ENCODE results near the gene CDC123.
A peak's percentile ranks its signal among the peaks of the same experiment; 100 is the strongest.
"Not testable (repeated sequence)": the region's sequence is repeated elsewhere in the genome, so short reads cannot be mapped to it uniquely, and the experiment has no call there.

Gene CDC123

GRCh38 chr10:12195603-12196506 lies at the start of gene CDC123, which contains the start of gene NUDT5:
CDC123 (plus strand) TSS chr10:12196188; CDS start chr10:12196246, 58 bp downstream.
NUDT5 (minus strand) TSS chr10:12195891; CDS start chr10:12186291, 9,600 bp downstream.
- DNase-seq (ENCODE audit: low spot score), result peak; percentile 93

GRCh38 chr10:12150163-12150562 lies 45.8 kb upstream of the CDC123 start:
- no peak for DNase-seq (ENCODE audit: low spot score)

- no peak for DNase-seq (ENCODE audit: low spot score)
Measured at GRCh38 chr10:12154516-12154915, 41.5 kb upstream of the CDC123 start.

GRCh38 chr10:12156367-12157123 lies 39.4 kb upstream of the CDC123 start:
- no peak for DNase-seq (ENCODE audit: low spot score)

GRCh38 chr10:12158111-12158510 lies 37.9 kb upstream of the CDC123 start:
- no peak for DNase-seq (ENCODE audit: low spot score)

GRCh38 chr10:12160664-12161063 lies 35.3 kb upstream of the CDC123 start:
- no peak for DNase-seq (ENCODE audit: low spot score)

GRCh38 chr10:12162927-12163326 lies 33.1 kb upstream of the CDC123 start:
- no peak for DNase-seq (ENCODE audit: low spot score)

- no peak for DNase-seq (ENCODE audit: low spot score)
Measured at GRCh38 chr10:12164085-12164484, 31.9 kb upstream of the CDC123 start.

- no peak for DNase-seq (ENCODE audit: low spot score)
Measured at GRCh38 chr10:12165036-12165435, 31.0 kb upstream of the CDC123 start.

GRCh38 chr10:12165999-12166775 lies 29.8 kb upstream of the CDC123 start:
- DNase-seq (ENCODE audit: low spot score), result no peak

GRCh38 chr10:12171512-12171911 lies 24.5 kb upstream of the CDC123 start:
- DNase-seq (ENCODE audit: low spot score), result not testable (repeated sequence)

GRCh38 chr10:12177642-12178041 lies 18.3 kb upstream of the CDC123 start:
- DNase-seq (ENCODE audit: low spot score), result no peak

GRCh38 chr10:12179606-12180170 lies 16.3 kb upstream of the CDC123 start:
- DNase-seq (ENCODE audit: low spot score), result peak; percentile 29

GRCh38 chr10:12180221-12180974 lies 15.6 kb upstream of the CDC123 start:
- DNase-seq (ENCODE audit: low spot score), result no peak

GRCh38 chr10:12181065-12181775 lies 14.8 kb upstream of the CDC123 start:
- no peak for DNase-seq (ENCODE audit: low spot score)

GRCh38 chr10:12184165-12184564 lies 11.8 kb upstream of the CDC123 start:
- no peak for DNase-seq (ENCODE audit: low spot score)

- no peak for DNase-seq (ENCODE audit: low spot score)
Measured at GRCh38 chr10:12186323-12186722, 9.7 kb upstream of the CDC123 start.

GRCh38 chr10:12187321-12187905 lies 8.6 kb upstream of the CDC123 start:
- DNase-seq (ENCODE audit: low spot score), result no peak

GRCh38 chr10:12188656-12189055 lies 7.3 kb upstream of the CDC123 start:
- no peak for DNase-seq (ENCODE audit: low spot score)

- no peak for DNase-seq (ENCODE audit: low spot score)
Measured at GRCh38 chr10:12189426-12189825, 6.6 kb upstream of the CDC123 start.
